Eye (tissue), 1 donor: Measurements from ENCODE around the gene PIGB.
"Not testable (repeated sequence)": the region's sequence is repeated elsewhere in the genome, so short reads cannot be mapped to it uniquely, and the experiment has no call there.

Experiments used
- DNase-seq: peaks from one replicate; pipeline ENCODE4 v3.0.0-alpha.2; 2015

The PIGB gene

DNA sequence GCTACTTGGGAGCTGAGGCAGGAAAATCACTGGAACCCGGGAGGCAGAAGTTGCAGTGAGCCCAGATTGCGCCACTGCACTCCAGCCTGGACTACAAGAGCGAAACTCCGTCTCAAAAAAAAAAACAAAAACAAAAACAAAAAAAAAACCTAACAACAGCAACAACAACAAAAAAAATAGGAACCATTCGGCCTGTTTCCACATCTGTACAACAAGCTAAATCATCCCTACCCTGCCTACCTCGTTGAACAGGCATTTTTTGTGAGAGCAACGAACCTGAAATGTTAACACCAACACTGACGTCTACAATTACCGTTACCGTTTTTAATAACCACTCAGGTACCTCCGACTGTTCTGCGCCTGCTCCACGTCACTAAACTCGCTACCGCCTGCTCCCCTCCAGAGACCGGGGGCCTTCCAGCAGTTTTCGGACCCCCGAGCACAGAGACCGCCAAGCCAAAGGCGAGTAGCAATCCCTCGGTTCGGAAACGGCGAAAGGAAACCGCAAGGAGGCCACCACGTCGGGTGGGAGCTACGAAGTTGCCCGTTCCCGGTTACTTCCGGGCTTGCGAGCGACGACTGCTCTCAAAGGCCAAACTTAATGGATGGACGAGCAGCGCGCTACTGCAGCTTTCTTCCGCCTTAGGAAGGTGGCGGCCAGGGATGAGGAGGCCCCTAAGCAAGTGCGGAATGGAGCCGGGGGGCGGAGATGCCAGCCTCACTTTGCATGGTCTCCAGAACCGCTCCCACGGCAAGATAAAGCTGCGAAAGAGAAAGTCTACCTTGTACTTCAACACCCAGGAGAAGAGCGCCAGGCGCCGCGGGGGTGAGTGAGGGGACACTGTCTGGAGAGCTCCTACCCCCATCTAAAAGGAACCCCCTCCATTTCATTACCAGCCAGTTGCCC, at the start of gene PIGB, which contains the start of gene PIGBOS1:
TSS of gene PIGB (plus strand) at position 635 of the 907 bp plus-strand sequence. CDS start at position 664, 29 bp downstream.
TSS of gene PIGBOS1 (minus strand) at position 536 of the 907 bp plus-strand sequence. CDS start 1,331 bp downstream, outside the sequence.
- DNase-seq, result peak; percentile 95

DNA sequence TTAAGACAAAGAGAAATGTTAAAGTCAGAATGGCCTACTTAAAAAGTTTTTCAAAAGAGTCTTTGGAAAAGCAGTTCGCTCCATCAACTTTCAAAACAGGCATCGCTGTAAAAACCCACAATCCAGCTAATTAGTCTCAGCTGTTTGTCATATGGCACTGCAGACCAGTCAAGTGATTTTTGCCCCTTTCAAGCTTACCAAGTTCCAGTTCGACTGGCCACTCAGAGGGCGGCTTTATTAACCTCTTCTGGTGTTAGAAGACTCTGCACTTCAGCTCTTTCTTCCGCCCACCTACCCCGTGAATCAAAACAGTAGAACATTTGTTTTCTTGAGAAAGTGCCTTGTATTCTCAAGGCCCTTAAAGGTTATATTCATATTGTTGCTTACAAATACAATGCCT, 48.7 kb upstream of the PIGB start:
- peak; percentile 53 for DNase-seq

- DNase-seq, result no peak
Observed at GRCh38 chr15:55276324-55276723, 42.7 kb upstream of the PIGB start.

GRCh38 chr15:55277116-55277564, 41.9 kb upstream of the PIGB start:
- no peak for DNase-seq

GRCh38 chr15:55277715-55278114, 41.3 kb upstream of the PIGB start:
- no peak for DNase-seq

GRCh38 chr15:55279100-55279745, 39.8 kb upstream of the PIGB start:
- DNase-seq, result no peak

DNA sequence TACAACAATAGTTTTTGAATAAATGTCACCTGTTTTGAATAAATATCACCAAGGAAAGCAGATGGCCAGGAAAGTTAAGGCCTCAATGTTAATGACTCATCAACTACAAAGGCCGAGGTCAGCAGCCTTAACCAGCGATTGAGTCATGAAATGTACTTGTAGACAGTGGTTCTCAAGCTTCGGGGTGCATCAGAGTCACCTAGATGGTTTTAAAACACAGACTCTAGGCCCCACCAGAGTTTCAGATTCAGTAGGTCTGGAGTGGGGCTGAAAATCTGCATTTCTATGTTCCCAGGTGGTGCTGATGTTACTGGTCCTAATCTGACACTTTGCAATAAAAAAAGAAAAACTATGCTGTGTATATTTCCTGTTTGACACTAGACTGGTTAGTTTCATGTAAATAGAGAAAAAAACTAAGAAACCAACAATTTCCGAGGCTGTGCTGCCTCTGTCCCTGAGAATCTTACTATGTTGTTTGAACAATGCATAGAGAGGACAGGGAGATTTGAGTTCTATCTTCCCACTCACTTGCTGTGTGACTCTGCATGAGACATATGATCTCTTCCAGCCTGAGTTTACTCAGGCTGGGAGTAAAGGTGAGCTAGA, 39.2 kb upstream of the PIGB start:
- no peak for DNase-seq

GRCh38 chr15:55280589-55280988, 38.4 kb upstream of the PIGB start:
- not testable (repeated sequence) for DNase-seq

- DNase-seq, result no peak
Observed at GRCh38 chr15:55281517-55282228, 37.3 kb upstream of the PIGB start.

- no peak for DNase-seq
Observed at GRCh38 chr15:55282284-55282833, 36.7 kb upstream of the PIGB start.

GRCh38 chr15:55283379-55284147, 35.5 kb upstream of the PIGB start:
- DNase-seq, result no peak

DNA sequence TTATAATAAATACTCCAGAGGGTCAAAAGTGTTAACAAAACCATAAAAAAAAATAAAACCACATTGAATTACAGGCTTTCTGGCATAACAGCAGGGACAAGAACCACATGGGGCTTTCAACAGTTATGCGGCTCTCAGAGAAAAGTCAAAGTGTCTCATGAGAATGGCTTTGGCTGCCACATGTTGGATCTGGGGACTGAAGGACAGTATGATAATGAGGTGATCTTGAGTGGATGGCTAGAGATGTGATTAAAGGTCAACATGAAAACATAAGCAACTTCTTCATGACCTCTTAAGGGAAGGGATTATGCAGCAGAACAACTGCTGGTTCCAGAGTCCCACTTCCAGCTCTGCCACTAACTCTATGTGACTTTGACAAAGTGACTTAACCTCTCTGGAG, 34.6 kb upstream of the PIGB start:
- no peak for DNase-seq

DNA sequence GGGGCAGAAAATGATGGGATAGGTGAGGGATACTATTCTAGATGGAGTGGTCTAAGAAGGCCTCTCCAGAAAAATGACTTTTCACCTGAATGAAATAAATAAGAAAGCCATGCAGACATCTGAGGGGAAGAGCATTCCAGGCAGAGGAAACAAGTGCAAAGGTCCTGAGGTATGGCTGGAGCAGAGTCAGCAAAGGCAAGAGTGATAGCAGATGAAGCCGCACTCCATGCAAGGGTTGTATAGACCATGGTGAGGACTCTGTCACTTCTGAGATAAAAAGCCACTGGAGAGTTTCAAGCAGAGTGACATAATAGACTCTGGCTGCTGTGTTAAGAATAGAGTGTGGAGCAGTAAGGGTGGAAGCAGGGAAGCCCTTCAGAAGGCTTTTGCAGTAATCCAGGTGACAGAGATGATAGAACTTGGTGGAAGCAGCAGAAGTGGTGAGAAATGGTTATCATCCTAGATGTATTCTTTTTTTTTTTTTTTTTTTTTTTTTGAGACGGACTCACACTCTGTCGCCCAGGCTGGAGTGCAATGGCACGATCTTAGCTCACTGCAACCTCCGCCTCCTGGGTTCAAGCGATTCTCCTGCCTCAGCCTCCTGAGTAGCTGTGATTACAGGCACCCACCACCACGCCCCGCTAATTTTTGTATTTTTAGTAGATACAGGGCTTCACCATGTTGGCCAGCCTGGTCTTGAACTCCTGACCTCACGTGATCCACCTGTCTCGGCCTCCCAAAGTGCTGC, 32.4 kb upstream of the PIGB start:
- DNase-seq, result not testable (repeated sequence)

GRCh38 chr15:55288006-55288717, 30.9 kb upstream of the PIGB start:
- no peak for DNase-seq

GRCh38 chr15:55289011-55289745, 29.8 kb upstream of the PIGB start:
- peak; percentile 78 for DNase-seq

DNA sequence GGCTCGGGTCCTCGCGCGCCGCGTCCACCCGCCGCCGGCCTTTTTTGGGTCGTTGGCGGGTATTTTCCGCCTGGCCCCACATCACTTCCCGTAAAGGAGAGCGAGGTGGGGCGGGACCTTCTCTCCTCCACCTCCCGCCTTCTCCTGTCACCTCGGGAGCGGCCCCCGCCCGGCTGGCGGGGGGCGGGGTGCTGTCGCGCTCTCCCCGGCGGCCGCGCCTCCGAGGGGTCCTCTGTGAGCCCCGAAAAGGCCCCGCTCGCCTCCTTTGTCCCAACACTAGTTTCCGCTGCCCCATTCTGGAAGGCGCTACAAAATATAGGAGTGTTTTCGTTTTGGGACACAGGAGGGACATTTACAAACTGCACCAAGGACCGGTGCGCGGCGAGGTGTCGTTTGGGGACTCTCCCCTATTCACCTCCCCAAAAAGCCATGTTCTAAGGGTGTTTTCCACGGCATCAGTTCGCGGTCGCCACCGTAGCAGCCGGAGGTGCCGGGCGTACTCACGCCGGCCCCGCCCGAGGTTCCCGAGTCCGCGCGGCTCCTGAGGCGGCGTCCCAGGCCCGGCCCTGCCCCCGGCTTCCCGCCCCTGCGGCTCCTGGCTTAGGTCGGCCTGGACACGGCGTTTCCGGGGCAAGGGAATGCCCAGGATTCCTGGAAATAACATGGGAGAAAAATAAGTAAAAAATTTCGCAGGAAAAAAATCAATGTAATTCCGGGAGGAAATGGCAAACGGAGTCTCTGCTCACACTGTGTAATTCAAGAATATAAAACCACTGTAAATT, 29.1 kb upstream of the PIGB start, which contains the start of gene RAB27A:
TSS of gene RAB27A (minus strand) at position 68 of the 782 bp plus-strand sequence. CDS start 54,879 bp downstream, outside the sequence.
- no peak for DNase-seq

DNA sequence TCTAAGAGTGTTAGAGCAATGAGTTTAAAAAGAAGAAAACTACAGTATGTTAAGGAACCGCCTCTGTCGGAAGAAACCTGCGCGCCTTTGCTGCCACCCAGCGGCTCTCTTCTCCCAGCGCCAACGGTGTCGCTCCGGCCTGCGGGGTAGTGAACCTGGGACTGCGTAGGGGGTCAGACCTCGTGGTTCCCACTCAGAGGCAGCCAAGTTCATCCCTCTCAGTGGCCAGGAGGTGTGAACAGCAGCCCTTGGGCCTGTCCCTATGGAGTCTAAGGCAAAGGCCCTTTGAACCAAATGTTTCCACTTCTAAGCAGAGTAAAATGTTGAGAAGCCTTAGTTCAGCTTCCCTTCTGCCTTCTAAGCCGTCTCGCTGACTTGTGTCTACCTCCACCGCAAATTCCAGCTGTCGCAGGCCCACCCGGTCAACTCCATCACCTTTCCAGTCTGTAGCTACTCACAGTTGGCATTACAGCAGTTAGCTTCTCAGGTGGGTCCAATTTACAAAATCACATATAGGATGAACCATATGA, 28.4 kb upstream of the PIGB start:
- DNase-seq, result peak; percentile 93

DNA sequence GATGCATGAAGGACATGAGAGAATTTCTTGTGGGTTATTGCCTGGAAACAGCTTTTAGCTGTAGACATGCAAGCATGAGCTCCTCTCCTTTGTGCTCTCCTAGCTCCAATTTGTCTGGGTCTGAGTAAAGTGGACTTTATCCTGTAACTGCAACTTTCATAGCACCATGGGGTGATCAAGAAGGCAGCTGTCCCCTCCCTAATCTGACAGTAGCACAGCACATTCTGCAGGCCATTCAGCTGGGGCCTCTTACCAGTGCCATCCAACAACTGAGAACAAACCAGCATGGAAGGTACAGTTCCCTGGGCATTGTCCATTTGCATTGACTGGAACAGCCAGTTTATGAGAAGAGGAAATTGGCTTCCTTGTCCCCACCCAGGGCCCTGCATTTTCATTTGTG, 21.7 kb upstream of the PIGB start:
- DNase-seq, result no peak
